ENCODE results near the gene ENPP6. TPM values are rescaled to one million over a fixed set of nuclear protein-coding genes. Genes with fewer than 3 reads are reported as not detected.

ENPP6 gene
- total and polyA plus RNA-seq, 12 donors = 0.03 to 0.68 (median 0.07) TPM; not detected in 3

GRCh38 chr4:184253072-184253420 lies 35.4 kb upstream of the ENPP6 start:
- no peak for DNase-seq
- no peaks in the 10 kb centered on the region for H3K9me3 ChIP-seq
- H3K4me3 ChIP-seq = no peak overlapping the region
- no peak overlapping the region for H3K27ac ChIP-seq
- ATAC-seq = peak in 1 of 8 donors; percentile 60
- peaks cover 0 to 10% (median 0%) of the 10 kb centered on the region in 9 donors for H3K4me1 ChIP-seq
- H3K27me3 ChIP-seq = no peaks in the 10 kb centered on the region
- WGBS, 2 donors = 97 to 99% methylated on average over 23 to 24 of the region's 24 CpGs
- no peak for TF ChIP-seq CTCF (IDR thresholded peaks at IDR 0.05)
- intact Hi-C loops (cut with DNase I) = loop anchor here in 2 of 10 donors (10.0 kb wide), 2 partner anchors 88 to 408 kb away; no protein-coding TSS in a partner anchor
- H3K36me3 ChIP-seq = no peaks in the 10 kb centered on the region

GRCh38 chr4:184252136-184253071 lies 34.7 kb upstream of the ENPP6 start:
- no peaks in the 10 kb centered on the region for H3K9me3 ChIP-seq
- no peak for TF ChIP-seq CTCF (IDR thresholded peaks at IDR 0.05)
- peaks cover 0 to 10% (median 0%) of the 10 kb centered on the region in 9 donors for H3K4me1 ChIP-seq
- WGBS, 2 donors = 86 to 88% methylated on average over 21 of the region's 21 CpGs
- DNase-seq (no peak), ATAC-seq (peak in 1 of 8 donors; percentile 45)
- no peaks in the 10 kb centered on the region for H3K27me3 ChIP-seq
- no peak overlapping the region for H3K27ac ChIP-seq
- H3K4me3 ChIP-seq = no peak overlapping the region
- intact Hi-C loops (cut with DNase I) = loop anchor here in 2 of 10 donors (10.0 kb wide), 2 partner anchors 88 to 408 kb away; no protein-coding TSS in a partner anchor
- H3K36me3 ChIP-seq = no peaks in the 10 kb centered on the region

GRCh38 chr4:184251670-184251980 lies 34.0 kb upstream of the ENPP6 start:
- intact Hi-C loops (cut with DNase I) = loop anchor here in 2 of 10 donors (10.0 kb wide), 2 partner anchors 87 to 407 kb away; no protein-coding TSS in a partner anchor
- H3K9me3 ChIP-seq = no peaks in the 10 kb centered on the region
- H3K4me3 ChIP-seq = no peak overlapping the region
- WGBS, 2 donors = 84 to 96% methylated on average over 3 of the region's 3 CpGs
- ATAC-seq = no peak
- H3K27me3 ChIP-seq = no peaks in the 10 kb centered on the region
- no peak for TF ChIP-seq CTCF (IDR thresholded peaks at IDR 0.05)
- no peak overlapping the region for H3K27ac ChIP-seq
- peaks cover 0 to 10% (median 0%) of the 10 kb centered on the region in 9 donors for H3K4me1 ChIP-seq
- H3K36me3 ChIP-seq = no peaks in the 10 kb centered on the region
- DNase-seq = no peak

GRCh38 chr4:184250795-184251669 lies 33.4 kb upstream of the ENPP6 start:
- TF ChIP-seq CTCF (IDR thresholded peaks at IDR 0.05) = peak; percentile 34 to 69 (median 62)
- intact Hi-C loops (cut with DNase I) = loop anchor here in 2 of 10 donors (10.0 kb wide), 2 partner anchors 86 to 406 kb away; no protein-coding TSS in a partner anchor
- Histone ChIP-seq H3K9me3 (no peaks in the 10 kb centered on the region), H3K27me3 (no peaks in the 10 kb centered on the region), H3K4me3 (no peak overlapping the region), H3K27ac (no peak overlapping the region), H3K4me1 (peaks cover 0 to 10% (median 0%) of the 10 kb centered on the region in 9 donors), H3K36me3 (no peaks in the 10 kb centered on the region)
- 71 to 75% methylated on average over 23 of the region's 23 CpGs for WGBS, 2 donors
- ATAC-seq (peak in 2 of 8 donors; percentile 22 to 55), DNase-seq (no peak)

All from heart right ventricle (tissue), 16 donors.